ENCODE data around the gene RAB37. TPM values are rescaled to one million over a fixed set of nuclear protein-coding genes. Genes with fewer than 3 reads are reported as not detected.

Gene RAB37
- total and polyA plus RNA-seq, 9 of the 15 experiments (the other 6 are each of a cell fraction or from before 2014, with no cell fraction given), result 0.03 to 0.27 (median 0.11) TPM; not detected in 4

GRCh38 chr17:74746922-74747321, 9.9 kb downstream of the RAB37 start (continued):
- no peak for TF ChIP-seq FOXP1 (CRISPR knock-in tag; IDR thresholded peaks at IDR 0.05)
- TF ChIP-seq ZNF444 (CRISPR knock-in tag; IDR thresholded peaks at IDR 0.05), result no peak
- no peak for TF ChIP-seq CREM (IDR thresholded peaks at IDR 0.05; ENCODE audit: low read depth)
- TF ChIP-seq, protein P1, sequence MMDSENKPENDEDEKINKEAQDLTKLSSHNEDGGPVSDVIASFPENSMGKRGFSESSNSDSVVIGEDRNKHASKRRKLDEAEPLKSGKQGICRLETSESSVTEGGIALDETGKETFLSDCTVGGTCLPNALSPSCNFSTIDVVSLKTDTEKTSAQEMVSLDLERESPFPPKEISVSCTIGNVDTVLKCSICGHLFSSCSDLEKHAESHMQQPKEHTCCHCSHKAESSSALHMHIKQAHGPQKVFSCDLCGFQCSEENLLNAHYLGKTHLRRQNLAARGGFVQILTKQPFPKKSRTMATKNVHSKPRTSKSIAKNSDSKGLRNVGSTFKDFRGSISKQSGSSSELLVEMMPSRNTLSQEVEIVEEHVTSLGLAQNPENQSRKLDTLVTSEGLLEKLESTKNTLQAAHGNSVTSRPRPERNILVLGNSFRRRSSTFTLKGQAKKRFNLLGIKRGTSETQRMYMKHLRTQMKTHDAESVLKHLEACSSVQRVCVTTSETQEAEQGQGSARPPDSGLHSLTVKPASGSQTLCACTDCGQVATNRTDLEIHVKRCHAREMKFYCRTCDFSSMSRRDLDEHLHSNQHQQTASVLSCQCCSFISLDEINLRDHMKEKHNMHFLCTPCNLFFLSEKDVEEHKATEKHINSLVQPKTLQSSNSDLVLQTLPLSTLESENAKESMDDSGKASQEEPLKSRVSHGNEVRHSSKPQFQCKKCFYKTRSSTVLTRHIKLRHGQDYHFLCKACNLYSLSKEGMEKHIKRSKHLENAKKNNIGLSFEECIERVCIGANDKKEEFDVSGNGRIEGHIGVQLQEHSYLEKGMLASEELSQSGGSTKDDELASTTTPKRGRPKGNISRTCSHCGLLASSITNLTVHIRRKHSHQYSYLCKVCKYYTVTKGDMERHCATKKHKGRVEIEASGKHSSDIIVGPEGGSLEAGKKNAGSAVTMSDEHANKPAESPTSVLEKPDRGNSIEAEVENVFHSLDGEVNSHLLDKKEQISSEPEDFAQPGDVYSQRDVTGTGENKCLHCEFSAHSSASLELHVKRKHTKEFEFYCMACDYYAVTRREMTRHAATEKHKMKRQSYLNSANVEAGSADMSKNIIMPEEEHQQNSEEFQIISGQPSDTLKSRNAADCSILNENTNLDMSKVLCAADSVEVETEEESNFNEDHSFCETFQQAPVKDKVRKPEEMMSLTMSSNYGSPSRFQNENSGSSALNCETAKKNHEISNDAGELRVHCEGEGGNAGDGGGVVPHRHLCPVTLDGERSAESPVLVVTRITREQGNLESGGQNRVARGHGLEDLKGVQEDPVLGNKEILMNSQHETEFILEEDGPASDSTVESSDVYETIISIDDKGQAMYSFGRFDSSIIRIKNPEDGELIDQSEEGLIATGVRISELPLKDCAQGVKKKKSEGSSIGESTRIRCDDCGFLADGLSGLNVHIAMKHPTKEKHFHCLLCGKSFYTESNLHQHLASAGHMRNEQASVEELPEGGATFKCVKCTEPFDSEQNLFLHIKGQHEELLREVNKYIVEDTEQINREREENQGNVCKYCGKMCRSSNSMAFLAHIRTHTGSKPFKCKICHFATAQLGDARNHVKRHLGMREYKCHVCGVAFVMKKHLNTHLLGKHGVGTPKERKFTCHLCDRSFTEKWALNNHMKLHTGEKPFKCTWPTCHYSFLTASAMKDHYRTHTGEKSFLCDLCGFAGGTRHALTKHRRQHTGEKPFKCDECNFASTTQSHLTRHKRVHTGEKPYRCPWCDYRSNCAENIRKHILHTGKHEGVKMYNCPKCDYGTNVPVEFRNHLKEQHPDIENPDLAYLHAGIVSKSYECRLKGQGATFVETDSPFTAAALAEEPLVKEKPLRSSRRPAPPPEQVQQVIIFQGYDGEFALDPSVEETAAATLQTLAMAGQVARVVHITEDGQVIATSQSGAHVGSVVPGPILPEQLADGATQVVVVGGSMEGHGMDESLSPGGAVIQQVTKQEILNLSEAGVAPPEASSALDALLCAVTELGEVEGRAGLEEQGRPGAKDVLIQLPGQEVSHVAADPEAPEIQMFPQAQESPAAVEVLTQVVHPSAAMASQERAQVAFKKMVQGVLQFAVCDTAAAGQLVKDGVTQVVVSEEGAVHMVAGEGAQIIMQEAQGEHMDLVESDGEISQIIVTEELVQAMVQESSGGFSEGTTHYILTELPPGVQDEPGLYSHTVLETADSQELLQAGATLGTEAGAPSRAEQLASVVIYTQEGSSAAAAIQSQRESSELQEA (IDR thresholded peaks at IDR 0.05; ENCODE audit: low read depth), result no peak
- no peak for TF ChIP-seq ZNF277 (CRISPR knock-in tag; IDR thresholded peaks at IDR 0.05; ENCODE audit: borderline replicate concordance)
- TF ChIP-seq ZNF197 (CRISPR knock-in tag; IDR thresholded peaks at IDR 0.05; ENCODE audit: low read depth), result no peak
- no peak for TF ChIP-seq MTA2 (IDR thresholded peaks at IDR 0.05; ENCODE audit: low read depth)
- 0 out of 2 replicates have a peak, but pooled peaks have one; percentile 35 for TF ChIP-seq MYNN (IDR thresholded peaks at IDR 0.05)
- TF ChIP-seq MYNN (CRISPR knock-in tag; IDR thresholded peaks at IDR 0.05), result no peak
- 0 out of 2 replicates have a peak, but pooled peaks have one; percentile 18 for TF ChIP-seq NCOA1 (IDR thresholded peaks at IDR 0.05; ENCODE audit: low read depth)
- TF ChIP-seq HEY1 (CRISPR knock-in tag; IDR thresholded peaks at IDR 0.05; ENCODE audit: borderline replicate concordance), result no peak
- TF ChIP-seq TFE3 (CRISPR knock-in tag; IDR thresholded peaks at IDR 0.05), result no peak
- peak; percentile 50; the same call in 1 of the 2 replicates for TF ChIP-seq MYC (IDR thresholded peaks at IDR 0.05; ENCODE audit: low read depth, low read length)
- no peak for TF ChIP-seq MYC (CRISPR knock-in tag; IDR thresholded peaks at IDR 0.05; ENCODE audit: borderline replicate concordance, low read depth)
- TF ChIP-seq POLR2AphosphoS5 (IDR thresholded peaks at IDR 0.05; ENCODE audit: control insufficient read depth, insufficient read depth, low read depth, low read length), result no peak

Measured in K562 (cell line).